ENCODE data around the gene LILRB2. TPM values are rescaled to one million over a fixed set of nuclear protein-coding genes. Genes with fewer than 3 reads are reported as not detected.

Gene LILRB2
- polyA plus RNA-seq, 1 of the 3 experiments (the other 2 are of a cell fraction), result not detected

DNA sequence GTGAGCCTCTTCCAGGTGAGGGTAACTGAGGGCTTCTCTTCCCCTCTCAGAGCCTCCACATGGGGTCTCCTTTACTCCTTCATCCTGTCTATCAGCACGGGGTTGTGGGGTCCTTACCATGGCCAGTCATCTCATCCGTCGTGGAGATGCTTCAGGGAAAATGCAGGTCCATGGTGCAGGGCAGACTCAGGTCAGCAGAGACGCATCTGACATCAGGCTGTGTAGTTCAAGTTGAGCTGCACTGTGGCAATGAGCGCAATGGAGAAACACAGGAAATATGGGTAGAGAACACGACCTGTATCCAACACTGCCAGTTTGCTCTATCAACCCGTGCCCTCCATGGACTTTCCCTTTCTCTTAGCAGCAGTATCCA lies 18.2 kb upstream of the LILRB2 start:
- WGBS (ENCODE audit: low lambda C conversion rate), result 3% methylated on average over 7 of the region's 7 CpGs
- CTCF ChIA-PET, result no interaction called here

DNA sequence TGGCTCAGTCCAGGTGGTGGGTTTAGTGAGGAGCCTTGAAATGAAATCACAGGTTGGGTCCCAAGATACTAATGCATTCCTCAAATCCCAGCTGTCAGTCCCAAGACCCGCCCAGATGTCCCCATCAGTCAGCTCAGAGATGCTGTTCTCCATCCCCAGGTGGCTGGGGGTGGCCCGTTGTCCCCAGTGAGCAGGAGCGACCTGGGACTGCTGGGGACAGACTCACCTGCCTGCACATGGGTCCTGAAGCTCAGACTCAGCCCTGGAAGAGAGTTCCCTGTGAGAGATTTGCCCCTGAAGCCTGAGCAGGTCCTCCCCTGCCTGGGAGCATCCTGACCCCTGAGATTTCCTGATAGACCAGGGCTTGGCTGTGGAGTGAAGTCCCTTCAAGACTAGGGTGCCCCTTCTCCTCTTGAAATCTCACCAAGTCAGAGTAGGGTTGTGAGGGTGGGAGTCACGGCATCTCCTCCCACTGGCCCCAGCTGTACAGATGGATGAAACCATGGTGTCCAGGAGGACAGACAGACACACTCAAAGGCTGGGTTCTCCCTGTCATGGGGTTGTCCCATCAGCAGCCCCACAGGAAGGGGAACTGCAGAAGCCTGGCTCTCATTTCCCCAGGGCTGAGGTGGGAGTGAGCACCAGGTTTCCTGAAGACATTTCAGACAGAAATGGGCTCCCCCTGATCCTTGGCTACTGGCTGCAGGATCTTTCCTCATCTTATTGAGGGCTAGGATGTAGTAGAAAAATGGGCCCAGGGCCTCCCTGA lies 17.6 kb upstream of the LILRB2 start:
- ChIA-PET CTCF (interaction anchor here (1.0 to 2.7 kb wide), 3 partner anchors 28 to 92 kb away, joined by 6 to 7 read pairs (median 6); no protein-coding TSS in a partner anchor), POLR2A (no interaction called here)
- Histone ChIP-seq H3K4me3 (ENCODE audit: low read depth in 2 of 2, low read length in 1 of 2) (no peak overlapping the region), H4K20me1 (ENCODE audit: insufficient read depth) (no peaks in the 10 kb centered on the region), H3F3A (replicated peaks; ENCODE audit: insufficient read depth) (no peaks in the 10 kb centered on the region), H3K27ac (ENCODE audit: low read depth in 2 of 2, low read length in 1 of 2) (no peak overlapping the region), H3K4me1 (ENCODE audit: control insufficient read depth in 1 of 2, insufficient read depth in 2 of 2, low read depth in 1 of 2, low read length in 1 of 2) (no peaks in the 10 kb centered on the region), H3K9me2 (no peaks in the 10 kb centered on the region), H2AFZ (ENCODE audit: low read depth) (no peak overlapping the region), H3K27me3 (ENCODE audit: insufficient read depth) (peaks cover 47% of the 10 kb centered on the region), H3K36me3 (replicated peaks in 1 of 2; ENCODE audit: control insufficient read depth in 1 of 2, insufficient read depth in 2 of 2, low read length in 1 of 2) (no peaks in the 10 kb centered on the region), H3K9ac (no peak overlapping the region), H3K79me2 (ENCODE audit: insufficient read depth) (no peaks in the 10 kb centered on the region), H3K4me2 (no peak overlapping the region), H3K9me3 (no peaks in the 10 kb centered on the region)
- WGBS (ENCODE audit: low lambda C conversion rate), result 0% methylated on average over 3 of the region's 4 CpGs
- no peak for DNase-seq
- TF ChIP-seq EZH2phosphoT487 (IDR thresholded peaks at IDR 0.05; ENCODE audit: borderline replicate concordance, low read depth), result no peak
- no peak for TF ChIP-seq YY1 (IDR thresholded peaks at IDR 0.05; ENCODE audit: low read depth)
- no peak for TF ChIP-seq TAF1 (IDR thresholded peaks at IDR 0.05; ENCODE audit: borderline replicate concordance, low read depth, low read length)
- TF ChIP-seq JUND (IDR thresholded peaks at IDR 0.05), result no peak
- TF ChIP-seq, protein P1, sequence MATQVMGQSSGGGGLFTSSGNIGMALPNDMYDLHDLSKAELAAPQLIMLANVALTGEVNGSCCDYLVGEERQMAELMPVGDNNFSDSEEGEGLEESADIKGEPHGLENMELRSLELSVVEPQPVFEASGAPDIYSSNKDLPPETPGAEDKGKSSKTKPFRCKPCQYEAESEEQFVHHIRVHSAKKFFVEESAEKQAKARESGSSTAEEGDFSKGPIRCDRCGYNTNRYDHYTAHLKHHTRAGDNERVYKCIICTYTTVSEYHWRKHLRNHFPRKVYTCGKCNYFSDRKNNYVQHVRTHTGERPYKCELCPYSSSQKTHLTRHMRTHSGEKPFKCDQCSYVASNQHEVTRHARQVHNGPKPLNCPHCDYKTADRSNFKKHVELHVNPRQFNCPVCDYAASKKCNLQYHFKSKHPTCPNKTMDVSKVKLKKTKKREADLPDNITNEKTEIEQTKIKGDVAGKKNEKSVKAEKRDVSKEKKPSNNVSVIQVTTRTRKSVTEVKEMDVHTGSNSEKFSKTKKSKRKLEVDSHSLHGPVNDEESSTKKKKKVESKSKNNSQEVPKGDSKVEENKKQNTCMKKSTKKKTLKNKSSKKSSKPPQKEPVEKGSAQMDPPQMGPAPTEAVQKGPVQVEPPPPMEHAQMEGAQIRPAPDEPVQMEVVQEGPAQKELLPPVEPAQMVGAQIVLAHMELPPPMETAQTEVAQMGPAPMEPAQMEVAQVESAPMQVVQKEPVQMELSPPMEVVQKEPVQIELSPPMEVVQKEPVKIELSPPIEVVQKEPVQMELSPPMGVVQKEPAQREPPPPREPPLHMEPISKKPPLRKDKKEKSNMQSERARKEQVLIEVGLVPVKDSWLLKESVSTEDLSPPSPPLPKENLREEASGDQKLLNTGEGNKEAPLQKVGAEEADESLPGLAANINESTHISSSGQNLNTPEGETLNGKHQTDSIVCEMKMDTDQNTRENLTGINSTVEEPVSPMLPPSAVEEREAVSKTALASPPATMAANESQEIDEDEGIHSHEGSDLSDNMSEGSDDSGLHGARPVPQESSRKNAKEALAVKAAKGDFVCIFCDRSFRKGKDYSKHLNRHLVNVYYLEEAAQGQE (IDR thresholded peaks at IDR 0.05; ENCODE audit: low read depth, low read length), result no peak
- TF ChIP-seq NFIC (IDR thresholded peaks at IDR 0.05; ENCODE audit: borderline replicate concordance), result no peak
- no peak for TF ChIP-seq RFX5 (IDR thresholded peaks at IDR 0.05; ENCODE audit: low read length)
- no peak for TF ChIP-seq TEAD4 (IDR thresholded peaks at IDR 0.05; ENCODE audit: borderline replicate concordance, insufficient read depth)
- no peak for TF ChIP-seq FOXM1 (IDR thresholded peaks at IDR 0.05; ENCODE audit: low read depth)
- no peak for TF ChIP-seq SIN3A (IDR thresholded peaks at IDR 0.05; ENCODE audit: borderline replicate concordance, low read depth, low read length)
- TF ChIP-seq, protein P2, sequence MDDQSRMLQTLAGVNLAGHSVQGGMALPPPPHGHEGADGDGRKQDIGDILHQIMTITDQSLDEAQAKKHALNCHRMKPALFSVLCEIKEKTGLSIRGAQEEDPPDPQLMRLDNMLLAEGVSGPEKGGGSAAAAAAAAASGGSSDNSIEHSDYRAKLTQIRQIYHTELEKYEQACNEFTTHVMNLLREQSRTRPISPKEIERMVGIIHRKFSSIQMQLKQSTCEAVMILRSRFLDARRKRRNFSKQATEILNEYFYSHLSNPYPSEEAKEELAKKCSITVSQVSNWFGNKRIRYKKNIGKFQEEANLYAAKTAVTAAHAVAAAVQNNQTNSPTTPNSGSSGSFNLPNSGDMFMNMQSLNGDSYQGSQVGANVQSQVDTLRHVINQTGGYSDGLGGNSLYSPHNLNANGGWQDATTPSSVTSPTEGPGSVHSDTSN (IDR thresholded peaks at IDR 0.05), result no peak
- TF ChIP-seq RXRA (IDR thresholded peaks at IDR 0.05; ENCODE audit: borderline replicate concordance, low read depth), result no peak
- no peak for TF ChIP-seq RAD21 (IDR thresholded peaks at IDR 0.05; ENCODE audit: low read length)
- TF ChIP-seq, protein P3, sequence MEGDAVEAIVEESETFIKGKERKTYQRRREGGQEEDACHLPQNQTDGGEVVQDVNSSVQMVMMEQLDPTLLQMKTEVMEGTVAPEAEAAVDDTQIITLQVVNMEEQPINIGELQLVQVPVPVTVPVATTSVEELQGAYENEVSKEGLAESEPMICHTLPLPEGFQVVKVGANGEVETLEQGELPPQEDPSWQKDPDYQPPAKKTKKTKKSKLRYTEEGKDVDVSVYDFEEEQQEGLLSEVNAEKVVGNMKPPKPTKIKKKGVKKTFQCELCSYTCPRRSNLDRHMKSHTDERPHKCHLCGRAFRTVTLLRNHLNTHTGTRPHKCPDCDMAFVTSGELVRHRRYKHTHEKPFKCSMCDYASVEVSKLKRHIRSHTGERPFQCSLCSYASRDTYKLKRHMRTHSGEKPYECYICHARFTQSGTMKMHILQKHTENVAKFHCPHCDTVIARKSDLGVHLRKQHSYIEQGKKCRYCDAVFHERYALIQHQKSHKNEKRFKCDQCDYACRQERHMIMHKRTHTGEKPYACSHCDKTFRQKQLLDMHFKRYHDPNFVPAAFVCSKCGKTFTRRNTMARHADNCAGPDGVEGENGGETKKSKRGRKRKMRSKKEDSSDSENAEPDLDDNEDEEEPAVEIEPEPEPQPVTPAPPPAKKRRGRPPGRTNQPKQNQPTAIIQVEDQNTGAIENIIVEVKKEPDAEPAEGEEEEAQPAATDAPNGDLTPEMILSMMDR (IDR thresholded peaks at IDR 0.05), result no peak
- no peak for TF ChIP-seq GABPA (IDR thresholded peaks at IDR 0.05; ENCODE audit: low read depth)
- TF ChIP-seq RCOR1 (IDR thresholded peaks at IDR 0.05; ENCODE audit: low read length), result no peak

More for the DNA sequence above, 18.2 kb upstream of the LILRB2 start:
- H3F3A ChIP-seq (replicated peaks; ENCODE audit: insufficient read depth), result no peaks in the 10 kb centered on the region
- H3K79me2 ChIP-seq (ENCODE audit: insufficient read depth), result no peaks in the 10 kb centered on the region
- no peaks in the 10 kb centered on the region for H4K20me1 ChIP-seq (ENCODE audit: insufficient read depth)
- H3K4me1 ChIP-seq (ENCODE audit: control insufficient read depth in 1 of 2, insufficient read depth in 2 of 2, low read depth in 1 of 2, low read length in 1 of 2), result no peaks in the 10 kb centered on the region
- H3K9ac ChIP-seq, result no peak overlapping the region
- peaks cover 43% of the 10 kb centered on the region for H3K27me3 ChIP-seq (ENCODE audit: insufficient read depth)
- no peaks in the 10 kb centered on the region for H3K36me3 ChIP-seq (replicated peaks in 1 of 2; ENCODE audit: control insufficient read depth in 1 of 2, insufficient read depth in 2 of 2, low read length in 1 of 2)
- H3K27ac ChIP-seq (ENCODE audit: low read depth in 2 of 2, low read length in 1 of 2), result no peak overlapping the region
- no peak overlapping the region for H3K4me3 ChIP-seq (ENCODE audit: low read depth in 2 of 2, low read length in 1 of 2)
- H2AFZ ChIP-seq (ENCODE audit: low read depth), result no peak overlapping the region
- no peaks in the 10 kb centered on the region for H3K9me3 ChIP-seq
- POLR2A ChIA-PET, result no interaction called here
- no peak for DNase-seq
- no peak overlapping the region for H3K4me2 ChIP-seq
- TF ChIP-seq MXI1 (IDR thresholded peaks at IDR 0.05; ENCODE audit: low read depth, low read length) (no peak), RCOR1 (IDR thresholded peaks at IDR 0.05; ENCODE audit: low read length) (no peak), FOXM1 (IDR thresholded peaks at IDR 0.05; ENCODE audit: low read depth) (no peak)
- TF ChIP-seq, protein P4, sequence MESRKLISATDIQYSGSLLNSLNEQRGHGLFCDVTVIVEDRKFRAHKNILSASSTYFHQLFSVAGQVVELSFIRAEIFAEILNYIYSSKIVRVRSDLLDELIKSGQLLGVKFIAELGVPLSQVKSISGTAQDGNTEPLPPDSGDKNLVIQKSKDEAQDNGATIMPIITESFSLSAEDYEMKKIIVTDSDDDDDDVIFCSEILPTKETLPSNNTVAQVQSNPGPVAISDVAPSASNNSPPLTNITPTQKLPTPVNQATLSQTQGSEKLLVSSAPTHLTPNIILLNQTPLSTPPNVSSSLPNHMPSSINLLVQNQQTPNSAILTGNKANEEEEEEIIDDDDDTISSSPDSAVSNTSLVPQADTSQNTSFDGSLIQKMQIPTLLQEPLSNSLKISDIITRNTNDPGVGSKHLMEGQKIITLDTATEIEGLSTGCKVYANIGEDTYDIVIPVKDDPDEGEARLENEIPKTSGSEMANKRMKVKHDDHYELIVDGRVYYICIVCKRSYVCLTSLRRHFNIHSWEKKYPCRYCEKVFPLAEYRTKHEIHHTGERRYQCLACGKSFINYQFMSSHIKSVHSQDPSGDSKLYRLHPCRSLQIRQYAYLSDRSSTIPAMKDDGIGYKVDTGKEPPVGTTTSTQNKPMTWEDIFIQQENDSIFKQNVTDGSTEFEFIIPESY (IDR thresholded peaks at IDR 0.05; ENCODE audit: borderline replicate concordance, low read depth), result no peak
- no peaks in the 10 kb centered on the region for H3K9me2 ChIP-seq
